HepG2 (cell line): ENCODE measurements around the gene AGO4. TPM values are rescaled to one million over a fixed set of nuclear protein-coding genes. Genes with fewer than 3 reads are reported as not detected.

ENCODE experiments used
- BRD4 ChIP-seq: sonication (generic); formaldehyde crosslinking; IDR thresholded peaks from 2 replicates; pipeline ENCODE4 v1.4.0; 2020; ENCODE audit warnings: missing genetic modification reagents
- GATA4 ChIP-seq: sonication (generic); IDR thresholded peaks from 2 replicates; pipeline ENCODE4 v1.6.1; 2016; ENCODE audit warnings: antibody characterized with exemption, low read depth, borderline replicate concordance
- RAD51 ChIP-seq: fragments of 450-650 bp; IDR thresholded peaks from 2 replicates; pipeline ENCODE4 v1.6.1; 2016; ENCODE audit warnings: borderline replicate concordance
- SMARCC2 ChIP-seq: fragments of 450-650 bp; IDR thresholded peaks from 2 replicates; pipeline ENCODE4 v1.6.1; 2017; ENCODE audit warnings: antibody characterized with exemption, mild to moderate bottlenecking
- TARDBP ChIP-seq: sonication (generic); formaldehyde crosslinking; IDR thresholded peaks from 2 replicates; pipeline ENCODE4 v1.8.0; 2022; ENCODE audit warnings: mild to moderate bottlenecking, missing genetic modification reagents
- U2AF2 ChIP-seq: fragments of 200-400 bp; formaldehyde crosslinking; IDR thresholded peaks from 2 replicates; pipeline ENCODE4 v1.6.1; 2017; ENCODE audit warnings: low read depth, mild to moderate bottlenecking, low read length
- ZBTB40 ChIP-seq, 2 experiments: fragments of 450-650 bp in 1 of 2; sonication (generic) in 1 of 2; formaldehyde crosslinking in 1 of 2; IDR thresholded peaks; 2 replicates each; pipeline versions ENCODE4 v1.6.1 to v1.8.0; 2016 to 2022; ENCODE audit warnings: antibody characterized with exemption in 1 of 2, mild to moderate bottlenecking in 1 of 2, missing genetic modification reagents in 1 of 2
- ZNF138 ChIP-seq: sonication (generic); formaldehyde crosslinking; IDR thresholded peaks from 2 replicates; pipeline ENCODE4 v1.5.0; 2020; ENCODE audit warnings: mild to moderate bottlenecking, low read depth, missing genetic modification reagents
- ZNF589 ChIP-seq: sonication (generic); formaldehyde crosslinking; conservative IDR thresholded peaks from 2 replicates; pipeline ENCODE4 v1.8.0; 2022; ENCODE audit warnings: mild to moderate bottlenecking, moderate library complexity, missing genetic modification reagents
- ZNF839 ChIP-seq: sonication (generic); formaldehyde crosslinking; IDR thresholded peaks from 2 replicates; pipeline ENCODE4 v1.4.0; 2020; ENCODE audit warnings: missing genetic modification reagents, mild to moderate bottlenecking, borderline replicate concordance
- ZNF891 ChIP-seq: sonication (generic); formaldehyde crosslinking; IDR thresholded peaks from 2 replicates; pipeline ENCODE4 v1.5.0; 2020; ENCODE audit warnings: mild to moderate bottlenecking, missing genetic modification reagents
- polyA plus RNA-seq, 8 experiments: library from polyadenylated mRNA; depleted of rRNA in 3 of 8; stranded (reverse) in 7 of 8; unstranded in 1 of 8; fragments of >200 nt; fragmentation: Illumina TruSeq in 4 of 8; extraction: Trizol in 4 of 8; gene quantifications; 2 replicates each; pipeline versions ENCODE4 v1.2.1 to v1.2.3, GENCODE V29; 2011 to 2016; ENCODE audit warnings: low read depth in 4 of 8, missing spikeins in 1 of 8, mixed read lengths in 1 of 8; ENCODE audit not compliant: insufficient read depth in 1 of 8
- total RNA-seq, 5 experiments: library from RNA; depleted of rRNA; stranded (reverse); fragments of >200 nt; fragmentation: Illumina TruSeq; extraction: Trizol; gene quantifications; 2 replicates each; pipeline ENCODE4 v1.2.3, GENCODE V29; 2016; ENCODE audit warnings: low read depth in 1 of 5
- TF ChIP-seq, protein P1 (sequence below), 2 experiments: sonication (generic) in 1 of 2; formaldehyde crosslinking in 1 of 2; IDR thresholded peaks; 2 replicates each; pipeline versions ENCODE4 v1.4.0 to v1.6.1; 2016 to 2020; ENCODE audit warnings: borderline replicate concordance in 1 of 2, low read depth in 1 of 2, mild to moderate bottlenecking in 1 of 2, missing genetic modification reagents in 1 of 2
- TF ChIP-seq, protein P2 (sequence below): sonication (generic); formaldehyde crosslinking; IDR thresholded peaks from 2 replicates; pipeline ENCODE4 v1.8.0; 2022; ENCODE audit warnings: mild to moderate bottlenecking, missing genetic modification reagents; ENCODE audit not compliant: insufficient replicate concordance

AGO4 gene
- total and polyA plus RNA-seq, 2 of the 13 experiments (the other 11 are each of a cell fraction or from before 2014, with no cell fraction given): 6.0 to 13.8 TPM

GRCh38 chr1:35882945-35883634 is 75.3 kb downstream of the AGO4 start, which contains the start of gene AGO1 (continued):
- TF ChIP-seq ZBTB40 (IDR thresholded peaks at IDR 0.05): no peak
- TF ChIP-seq ZBTB40 (CRISPR knock-in tag; IDR thresholded peaks at IDR 0.05): no peak
- no peak for TF ChIP-seq ZNF839 (CRISPR knock-in tag)
- no peak for TF ChIP-seq BRD4 (CRISPR knock-in tag)
- TF ChIP-seq ZNF589 (CRISPR knock-in tag): no peak
- no peak for TF ChIP-seq TARDBP (CRISPR knock-in tag)
- TF ChIP-seq RAD51: no peak
- TF ChIP-seq ZNF891: 0 out of 2 replicates have a peak, but pooled peaks have one; percentile 17
- no peak for TF ChIP-seq ZNF138
- TF ChIP-seq GATA4: no peak
- TF ChIP-seq, protein P1, sequence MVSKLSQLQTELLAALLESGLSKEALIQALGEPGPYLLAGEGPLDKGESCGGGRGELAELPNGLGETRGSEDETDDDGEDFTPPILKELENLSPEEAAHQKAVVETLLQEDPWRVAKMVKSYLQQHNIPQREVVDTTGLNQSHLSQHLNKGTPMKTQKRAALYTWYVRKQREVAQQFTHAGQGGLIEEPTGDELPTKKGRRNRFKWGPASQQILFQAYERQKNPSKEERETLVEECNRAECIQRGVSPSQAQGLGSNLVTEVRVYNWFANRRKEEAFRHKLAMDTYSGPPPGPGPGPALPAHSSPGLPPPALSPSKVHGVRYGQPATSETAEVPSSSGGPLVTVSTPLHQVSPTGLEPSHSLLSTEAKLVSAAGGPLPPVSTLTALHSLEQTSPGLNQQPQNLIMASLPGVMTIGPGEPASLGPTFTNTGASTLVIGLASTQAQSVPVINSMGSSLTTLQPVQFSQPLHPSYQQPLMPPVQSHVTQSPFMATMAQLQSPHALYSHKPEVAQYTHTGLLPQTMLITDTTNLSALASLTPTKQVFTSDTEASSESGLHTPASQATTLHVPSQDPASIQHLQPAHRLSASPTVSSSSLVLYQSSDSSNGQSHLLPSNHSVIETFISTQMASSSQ (IDR thresholded peaks at IDR 0.05; ENCODE audit: low read depth): no peak
- TF ChIP-seq, protein P1 (CRISPR knock-in tag; IDR thresholded peaks at IDR 0.05; ENCODE audit: borderline replicate concordance): no peak
- no peak for TF ChIP-seq U2AF2
- TF ChIP-seq SMARCC2: no peak
- TF ChIP-seq, protein P2, sequence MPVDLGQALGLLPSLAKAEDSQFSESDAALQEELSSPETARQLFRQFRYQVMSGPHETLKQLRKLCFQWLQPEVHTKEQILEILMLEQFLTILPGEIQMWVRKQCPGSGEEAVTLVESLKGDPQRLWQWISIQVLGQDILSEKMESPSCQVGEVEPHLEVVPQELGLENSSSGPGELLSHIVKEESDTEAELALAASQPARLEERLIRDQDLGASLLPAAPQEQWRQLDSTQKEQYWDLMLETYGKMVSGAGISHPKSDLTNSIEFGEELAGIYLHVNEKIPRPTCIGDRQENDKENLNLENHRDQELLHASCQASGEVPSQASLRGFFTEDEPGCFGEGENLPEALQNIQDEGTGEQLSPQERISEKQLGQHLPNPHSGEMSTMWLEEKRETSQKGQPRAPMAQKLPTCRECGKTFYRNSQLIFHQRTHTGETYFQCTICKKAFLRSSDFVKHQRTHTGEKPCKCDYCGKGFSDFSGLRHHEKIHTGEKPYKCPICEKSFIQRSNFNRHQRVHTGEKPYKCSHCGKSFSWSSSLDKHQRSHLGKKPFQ (CRISPR knock-in tag): peak; percentile 13
